ENCODE measurements around the gene AMN.

DNA sequence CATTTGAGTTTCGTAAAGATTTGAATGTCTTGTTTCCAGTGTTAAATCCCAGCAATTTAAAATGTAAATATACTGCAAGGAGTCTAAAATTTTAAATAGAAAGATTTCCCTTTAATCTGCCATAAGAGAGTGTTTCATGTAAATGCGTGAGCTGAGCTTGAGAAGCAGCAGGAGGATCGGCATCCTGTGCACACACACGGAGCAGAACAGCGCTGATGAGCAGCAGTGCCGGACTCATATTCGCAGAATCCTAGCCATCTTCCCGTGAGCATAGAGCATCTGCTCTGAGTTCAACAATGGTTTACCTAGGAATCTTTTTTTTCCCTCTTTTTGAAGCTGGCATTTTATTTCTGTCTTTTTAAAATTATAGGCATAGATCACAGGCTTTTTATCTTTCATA lies 29.8 kb upstream of the AMN start:
- TF ChIP-seq, protein P1, sequence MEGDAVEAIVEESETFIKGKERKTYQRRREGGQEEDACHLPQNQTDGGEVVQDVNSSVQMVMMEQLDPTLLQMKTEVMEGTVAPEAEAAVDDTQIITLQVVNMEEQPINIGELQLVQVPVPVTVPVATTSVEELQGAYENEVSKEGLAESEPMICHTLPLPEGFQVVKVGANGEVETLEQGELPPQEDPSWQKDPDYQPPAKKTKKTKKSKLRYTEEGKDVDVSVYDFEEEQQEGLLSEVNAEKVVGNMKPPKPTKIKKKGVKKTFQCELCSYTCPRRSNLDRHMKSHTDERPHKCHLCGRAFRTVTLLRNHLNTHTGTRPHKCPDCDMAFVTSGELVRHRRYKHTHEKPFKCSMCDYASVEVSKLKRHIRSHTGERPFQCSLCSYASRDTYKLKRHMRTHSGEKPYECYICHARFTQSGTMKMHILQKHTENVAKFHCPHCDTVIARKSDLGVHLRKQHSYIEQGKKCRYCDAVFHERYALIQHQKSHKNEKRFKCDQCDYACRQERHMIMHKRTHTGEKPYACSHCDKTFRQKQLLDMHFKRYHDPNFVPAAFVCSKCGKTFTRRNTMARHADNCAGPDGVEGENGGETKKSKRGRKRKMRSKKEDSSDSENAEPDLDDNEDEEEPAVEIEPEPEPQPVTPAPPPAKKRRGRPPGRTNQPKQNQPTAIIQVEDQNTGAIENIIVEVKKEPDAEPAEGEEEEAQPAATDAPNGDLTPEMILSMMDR (IDR thresholded peaks at IDR 0.05), result no peak
- TF ChIP-seq POLR2A (IDR thresholded peaks at IDR 0.05) (no peak), EP300 (IDR thresholded peaks at IDR 0.05) (no peak)
